ENCODE measurements around the gene KDM4B.

KDM4B gene

GRCh38 chr19:5068233-5069072, 99.5 kb downstream of the KDM4B start:
- DNase-seq (ENCODE audit: low read depth in 2 of 2), result no peak

GRCh38 chr19:5070331-5070730, 101.4 kb downstream of the KDM4B start:
- DNase-seq (ENCODE audit: low read depth in 2 of 2), result no peak

- no peak for DNase-seq (ENCODE audit: low read depth in 2 of 2)
Measured at GRCh38 chr19:5070930-5071329, 102.0 kb downstream of the KDM4B start.

- DNase-seq (ENCODE audit: low read depth in 2 of 2), result no peak
Measured at GRCh38 chr19:5071579-5071978, 102.7 kb downstream of the KDM4B start.

- no peak for DNase-seq (ENCODE audit: low read depth in 2 of 2)
Measured at GRCh38 chr19:5072115-5072514, 103.2 kb downstream of the KDM4B start.

- no peak for DNase-seq (ENCODE audit: low read depth in 2 of 2)
Measured at GRCh38 chr19:5073153-5073844, 104.4 kb downstream of the KDM4B start.

GRCh38 chr19:5074407-5074806, 105.5 kb downstream of the KDM4B start:
- no peak for DNase-seq (ENCODE audit: low read depth in 2 of 2)

GRCh38 chr19:5074830-5075394, 106.0 kb downstream of the KDM4B start:
- DNase-seq (ENCODE audit: low read depth in 2 of 2), result no peak

- no peak for DNase-seq (ENCODE audit: low read depth in 2 of 2)
Measured at GRCh38 chr19:5075597-5075996, 106.7 kb downstream of the KDM4B start.

GRCh38 chr19:5076440-5077208, 107.7 kb downstream of the KDM4B start:
- no peak for DNase-seq (ENCODE audit: low read depth in 2 of 2)

- DNase-seq (ENCODE audit: low read depth in 2 of 2), result no peak
Measured at GRCh38 chr19:5077209-5077515, 108.2 kb downstream of the KDM4B start.

GRCh38 chr19:5078182-5078581, 109.3 kb downstream of the KDM4B start:
- no peak for DNase-seq (ENCODE audit: low read depth in 2 of 2)

GRCh38 chr19:5078666-5079065, 109.8 kb downstream of the KDM4B start:
- DNase-seq (ENCODE audit: low read depth in 2 of 2), result no peak

GRCh38 chr19:5079071-5079774, 110.3 kb downstream of the KDM4B start:
- DNase-seq (ENCODE audit: low read depth in 2 of 2), result no peak

- no peak for DNase-seq (ENCODE audit: low read depth in 2 of 2)
Measured at GRCh38 chr19:5080030-5080654, 111.2 kb downstream of the KDM4B start.

GRCh38 chr19:5080809-5081208, 111.9 kb downstream of the KDM4B start:
- no peak for DNase-seq (ENCODE audit: low read depth in 2 of 2)

GRCh38 chr19:5081443-5082161, 112.7 kb downstream of the KDM4B start:
- DNase-seq (ENCODE audit: low read depth in 2 of 2), result no peak

- DNase-seq (ENCODE audit: low read depth in 2 of 2), result no peak
Measured at GRCh38 chr19:5083547-5083965, 114.6 kb downstream of the KDM4B start.

GRCh38 chr19:5085566-5085965, 116.7 kb downstream of the KDM4B start:
- DNase-seq (ENCODE audit: low read depth in 2 of 2), result no peak

- no peak for DNase-seq (ENCODE audit: low read depth in 2 of 2)
Measured at GRCh38 chr19:5086230-5086629, 117.3 kb downstream of the KDM4B start.
